ENCODE results near the gene OR2A12.

Gene OR2A12

DNA sequence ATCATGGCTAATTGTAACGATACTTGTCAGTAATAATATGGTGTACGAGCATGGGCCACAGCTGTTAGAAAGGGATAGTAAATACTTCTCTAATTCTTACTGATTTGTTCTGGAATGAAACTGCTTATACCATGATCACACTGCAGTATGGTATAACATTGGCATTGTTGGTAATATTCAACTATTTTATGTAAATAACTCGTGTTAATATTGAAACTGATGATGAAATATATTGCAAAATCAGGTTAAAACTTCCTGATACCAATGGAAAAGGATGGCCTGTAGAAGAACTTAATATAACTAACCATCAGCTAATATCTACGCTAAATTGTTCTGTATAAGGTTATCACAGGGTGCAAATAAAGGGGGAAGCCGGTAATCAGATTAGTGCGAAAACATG is 47.2 kb downstream of the OR2A12 start:
- intact Hi-C loops (cut with micrococcal nuclease): loop anchor here (5.0 kb wide), 1 partner anchor 259 kb away; no protein-coding TSS in a partner anchor
- Mint-ChIP-seq H3K4me1 (ENCODE audit: low read depth) (no peaks in the 10 kb centered on the region), H3K27me3 (no peaks in the 10 kb centered on the region), H3K9me3 (no peaks in the 10 kb centered on the region), H3K36me3 (ENCODE audit: low read depth) (no peaks in the 10 kb centered on the region), H3K4me3 (no peak overlapping the region), H3K27ac (no peak overlapping the region)

DNA sequence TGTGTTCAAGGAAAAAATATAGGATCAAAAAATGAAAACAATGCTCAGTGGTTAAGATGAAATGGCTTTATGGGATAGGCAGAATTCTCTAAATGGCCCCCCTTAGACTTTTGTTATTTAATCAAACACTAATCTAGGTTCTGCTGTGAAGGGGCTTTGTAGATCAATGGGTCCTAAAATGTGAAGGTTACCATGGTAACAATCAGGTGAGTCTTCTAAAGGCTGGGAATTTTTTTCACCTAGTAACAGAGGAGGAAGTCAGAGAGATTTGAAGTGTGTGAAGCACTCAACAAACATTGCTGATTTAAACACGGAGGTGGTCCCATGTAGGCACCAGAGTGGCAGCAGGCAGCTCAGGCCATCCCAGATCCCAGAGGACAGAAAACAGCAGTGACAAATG is 48.0 kb downstream of the OR2A12 start:
- Mint-ChIP-seq H3K9me3 (no peaks in the 10 kb centered on the region), H3K27ac (no peak overlapping the region), H3K4me1 (ENCODE audit: low read depth) (no peaks in the 10 kb centered on the region), H3K36me3 (ENCODE audit: low read depth) (no peaks in the 10 kb centered on the region), H3K4me3 (no peak overlapping the region), H3K27me3 (no peaks in the 10 kb centered on the region)
- intact Hi-C loops (cut with micrococcal nuclease): loop anchor here (5.0 kb wide), 1 partner anchor 258 kb away; no protein-coding TSS in a partner anchor

- Mint-ChIP-seq H3K27me3 (no peaks in the 10 kb centered on the region), H3K4me3 (no peak overlapping the region), H3K36me3 (ENCODE audit: low read depth) (no peaks in the 10 kb centered on the region), H3K9me3 (peaks cover 10% of the 10 kb centered on the region), H3K27ac (no peak overlapping the region), H3K4me1 (ENCODE audit: low read depth) (no peaks in the 10 kb centered on the region)
- intact Hi-C loops (cut with micrococcal nuclease): no loop called here
Measured at GRCh38 chr7:144137501-144137900, 51.4 kb downstream of the OR2A12 start.

DNA sequence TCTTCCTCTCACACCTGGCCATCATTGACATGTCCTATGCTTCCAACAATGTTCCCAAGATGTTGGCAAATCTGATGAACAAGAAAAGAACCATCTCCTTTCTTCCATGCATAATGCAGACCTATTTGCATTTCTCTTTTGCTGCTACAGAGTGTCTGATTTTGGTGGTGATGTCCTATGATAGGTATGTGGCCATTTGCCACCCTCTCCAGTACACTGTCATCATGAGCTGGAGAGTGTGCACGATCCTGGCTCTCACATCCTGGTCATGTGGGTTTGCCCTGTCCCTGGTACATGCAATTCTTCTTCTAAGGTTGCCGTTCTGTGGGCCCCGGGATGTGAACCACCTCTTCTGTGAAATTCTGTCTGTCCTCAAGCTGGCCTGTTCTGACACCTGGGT is 56.1 kb downstream of the OR2A12 start:
- Mint-ChIP-seq H3K36me3 (ENCODE audit: low read depth) (no peaks in the 10 kb centered on the region), H3K27me3 (no peaks in the 10 kb centered on the region), H3K27ac (no peak overlapping the region), H3K9me3 (peaks cover 24% of the 10 kb centered on the region), H3K4me3 (no peak overlapping the region), H3K4me1 (ENCODE audit: low read depth) (no peaks in the 10 kb centered on the region)
- intact Hi-C loops (cut with micrococcal nuclease): no loop called here

GRCh38 chr7:144144426-144144825 is 58.3 kb downstream of the OR2A12 start:
- no peaks in the 10 kb centered on the region for H3K36me3 Mint-ChIP-seq (ENCODE audit: low read depth)
- intact Hi-C loops (cut with micrococcal nuclease): no loop called here
- H3K4me3 Mint-ChIP-seq: no peak overlapping the region
- no peak overlapping the region for H3K27ac Mint-ChIP-seq
- peaks cover 47% of the 10 kb centered on the region for H3K9me3 Mint-ChIP-seq
- no peaks in the 10 kb centered on the region for H3K27me3 Mint-ChIP-seq
- H3K4me1 Mint-ChIP-seq (ENCODE audit: low read depth): no peaks in the 10 kb centered on the region

DNA sequence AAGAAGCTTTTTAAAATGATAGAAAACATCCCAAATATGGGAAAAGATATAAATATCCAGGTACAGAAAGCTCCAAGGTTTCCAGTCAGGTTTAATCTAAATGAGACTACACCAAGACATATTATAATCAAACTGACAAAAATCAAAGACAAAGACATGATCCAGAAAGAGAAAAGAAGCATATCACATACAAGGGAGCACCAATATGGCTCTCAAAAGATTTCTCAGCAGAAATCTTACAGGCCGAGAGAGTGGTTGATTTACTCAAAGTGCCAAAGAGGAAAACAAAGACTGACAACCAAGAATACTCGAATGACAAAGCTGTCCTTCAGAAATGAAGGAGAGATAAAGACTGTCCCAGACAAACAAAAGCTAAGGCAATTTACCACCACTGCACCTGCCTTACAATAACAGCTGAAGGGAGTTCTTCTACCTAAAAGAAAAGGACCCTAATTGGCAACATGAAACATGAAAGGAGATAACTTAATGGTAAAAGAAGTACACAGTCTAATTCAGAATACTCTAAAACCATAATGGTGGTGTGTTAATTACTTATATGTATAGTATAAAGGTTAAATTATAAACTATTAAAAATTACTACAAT is 62.2 kb downstream of the OR2A12 start:
- H3K4me3 Mint-ChIP-seq: no peak overlapping the region
- no peaks in the 10 kb centered on the region for H3K36me3 Mint-ChIP-seq (ENCODE audit: low read depth)
- no peaks in the 10 kb centered on the region for H3K27me3 Mint-ChIP-seq

More for the DNA sequence above, 62.2 kb downstream of the OR2A12 start:
- intact Hi-C loops (cut with micrococcal nuclease): no loop called here
- no peaks in the 10 kb centered on the region for H3K4me1 Mint-ChIP-seq (ENCODE audit: low read depth)
- H3K27ac Mint-ChIP-seq: no peak overlapping the region
- peaks cover 51% of the 10 kb centered on the region for H3K9me3 Mint-ChIP-seq
